IPS-15b (cell line): Measurements from ENCODE around the gene CMSS1.
A peak's percentile ranks its signal among the peaks of the same experiment; 100 is the strongest.

Experiments used
- H3K27me3 ChIP-seq: one replicate; pipeline ENCODE4 v1.6.1; 2013; ENCODE audit warnings: low read length; ENCODE audit not compliant: control insufficient read depth, insufficient read depth
- H3K36me3 ChIP-seq: one replicate; pipeline ENCODE4 v1.6.1; 2013; ENCODE audit warnings: low read length; ENCODE audit not compliant: control insufficient read depth, insufficient read depth
- H3K4me1 ChIP-seq: one replicate; pipeline ENCODE4 v1.6.1; 2013; ENCODE audit warnings: mild to moderate bottlenecking, low read length; ENCODE audit not compliant: control insufficient read depth, insufficient read depth
- H3K4me3 ChIP-seq: one replicate; pipeline ENCODE4 v1.5.1; 2013; ENCODE audit warnings: low read depth, low read length
- H3K9ac ChIP-seq: one replicate; pipeline ENCODE4 v1.6.1; 2013; ENCODE audit warnings: low read depth, mild to moderate bottlenecking, low read length
- H3K9me3 ChIP-seq: one replicate; pipeline ENCODE4 v1.6.1; 2013; ENCODE audit warnings: mild to moderate bottlenecking, low read length; ENCODE audit not compliant: control insufficient read depth, insufficient read depth

The CMSS1 gene

DNA sequence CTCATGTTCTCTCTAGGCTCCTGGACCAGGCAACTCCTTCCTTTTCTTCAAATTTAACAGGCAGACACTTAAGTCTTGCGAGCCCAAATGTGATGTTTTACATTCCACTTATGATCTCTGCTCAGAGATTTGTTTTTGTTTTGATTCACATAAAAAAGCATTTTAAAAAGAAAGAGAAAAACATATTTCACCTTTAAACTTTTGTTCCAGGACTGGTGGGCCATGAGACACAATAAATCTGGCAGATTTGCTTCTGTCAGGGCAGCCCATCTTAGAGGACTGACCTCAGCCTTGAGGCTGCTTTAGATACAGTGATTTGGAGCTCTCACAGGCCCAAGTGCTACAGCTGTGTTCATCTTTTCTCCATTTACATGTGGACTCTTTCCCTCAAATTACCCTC lies 52.0 kb downstream of the CMSS1 start:
- H3K27me3 ChIP-seq = peaks cover 88% of the 10 kb centered on the region
- no peak overlapping the region for H3K9ac ChIP-seq
- H3K4me1 ChIP-seq = peaks cover 5% of the 10 kb centered on the region
- H3K4me3 ChIP-seq = no peak overlapping the region
- H3K9me3 ChIP-seq = no peaks in the 10 kb centered on the region
- no peaks in the 10 kb centered on the region for H3K36me3 ChIP-seq

DNA sequence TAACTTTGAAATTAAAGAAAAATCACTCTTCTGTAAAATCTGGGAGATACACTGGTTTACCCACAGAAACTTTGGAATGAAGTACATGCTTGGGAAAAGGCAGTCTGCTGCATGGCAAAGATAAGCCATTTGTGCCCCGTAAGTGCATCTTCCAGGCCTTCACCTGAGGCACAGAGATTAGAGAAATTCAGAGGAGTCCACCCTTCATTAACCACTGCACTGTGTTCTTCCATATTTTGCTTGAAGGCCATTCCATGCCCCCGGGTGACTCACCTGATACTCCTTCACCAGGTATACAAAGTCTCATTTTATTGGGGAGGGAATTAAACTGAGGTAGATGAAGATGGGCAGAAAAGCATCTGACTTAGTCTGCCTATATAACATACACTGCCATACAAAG lies 53.0 kb downstream of the CMSS1 start:
- Histone ChIP-seq H3K36me3 (no peaks in the 10 kb centered on the region), H3K27me3 (peaks cover 97% of the 10 kb centered on the region), H3K4me3 (no peak overlapping the region), H3K4me1 (peaks cover 12% of the 10 kb centered on the region), H3K9ac (no peak overlapping the region), H3K9me3 (no peaks in the 10 kb centered on the region)

DNA sequence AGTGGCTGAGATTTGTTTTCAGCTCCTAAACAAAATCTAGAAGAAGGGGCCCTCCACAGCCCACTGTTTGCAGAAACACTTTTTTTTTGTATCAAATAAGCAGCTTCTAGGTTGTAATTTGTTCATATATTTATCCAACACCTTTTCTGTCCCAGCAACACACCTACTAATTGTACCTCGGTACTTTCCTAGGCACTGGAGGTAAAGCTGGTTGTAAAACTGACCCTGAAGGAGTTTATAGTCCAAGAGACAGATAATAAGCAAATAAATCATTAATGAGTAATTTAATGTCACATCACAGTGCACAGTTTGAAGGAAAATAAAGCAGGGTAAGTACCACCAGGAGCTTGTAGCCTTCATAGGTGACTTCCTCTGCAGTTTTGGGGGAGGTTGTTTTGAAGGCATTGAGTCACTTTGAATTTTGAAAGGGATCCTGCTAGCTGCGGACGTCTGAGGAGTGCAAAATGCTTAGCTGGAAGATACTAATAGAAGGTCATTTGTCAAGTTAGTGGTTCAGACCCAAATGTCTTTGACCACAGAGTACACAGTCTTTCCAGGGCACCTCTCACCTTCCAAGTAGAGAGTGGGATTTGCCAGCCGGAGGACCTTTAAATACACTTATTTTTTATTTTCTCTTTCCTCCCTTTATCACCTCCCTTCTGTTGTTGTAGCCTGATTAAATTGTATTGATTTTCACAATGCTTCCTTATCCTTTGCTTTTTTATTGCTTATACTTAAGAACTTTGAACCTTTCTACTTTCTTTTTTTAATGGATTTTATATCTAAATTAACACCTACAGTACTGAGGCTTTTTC lies 53.8 kb downstream of the CMSS1 start:
- Histone ChIP-seq H3K4me3 (no peak overlapping the region), H3K9ac (no peak overlapping the region), H3K9me3 (no peaks in the 10 kb centered on the region), H3K27me3 (peaks cover 90% of the 10 kb centered on the region), H3K36me3 (no peaks in the 10 kb centered on the region), H3K4me1 (peaks cover 12% of the 10 kb centered on the region)

DNA sequence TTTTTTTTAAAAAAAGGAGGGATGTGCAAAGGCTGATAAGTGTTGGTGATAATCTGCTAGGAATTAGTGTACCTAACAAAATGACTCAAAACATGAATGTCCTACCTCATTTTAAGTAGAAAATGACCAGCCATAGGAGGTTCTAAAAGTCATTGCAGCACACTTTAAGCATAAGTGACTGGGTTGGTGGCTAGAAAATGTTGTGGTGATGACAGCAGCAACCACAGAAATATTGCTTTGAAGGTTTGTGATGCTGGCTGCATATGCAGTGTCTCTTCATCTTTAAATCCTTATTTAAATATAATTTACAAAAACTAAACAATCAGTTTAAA lies 55.2 kb downstream of the CMSS1 start:
- Histone ChIP-seq H3K9me3 (no peaks in the 10 kb centered on the region), H3K36me3 (no peaks in the 10 kb centered on the region), H3K4me3 (no peak overlapping the region), H3K4me1 (peaks cover 18% of the 10 kb centered on the region), H3K9ac (no peak overlapping the region), H3K27me3 (peaks cover 90% of the 10 kb centered on the region)

DNA sequence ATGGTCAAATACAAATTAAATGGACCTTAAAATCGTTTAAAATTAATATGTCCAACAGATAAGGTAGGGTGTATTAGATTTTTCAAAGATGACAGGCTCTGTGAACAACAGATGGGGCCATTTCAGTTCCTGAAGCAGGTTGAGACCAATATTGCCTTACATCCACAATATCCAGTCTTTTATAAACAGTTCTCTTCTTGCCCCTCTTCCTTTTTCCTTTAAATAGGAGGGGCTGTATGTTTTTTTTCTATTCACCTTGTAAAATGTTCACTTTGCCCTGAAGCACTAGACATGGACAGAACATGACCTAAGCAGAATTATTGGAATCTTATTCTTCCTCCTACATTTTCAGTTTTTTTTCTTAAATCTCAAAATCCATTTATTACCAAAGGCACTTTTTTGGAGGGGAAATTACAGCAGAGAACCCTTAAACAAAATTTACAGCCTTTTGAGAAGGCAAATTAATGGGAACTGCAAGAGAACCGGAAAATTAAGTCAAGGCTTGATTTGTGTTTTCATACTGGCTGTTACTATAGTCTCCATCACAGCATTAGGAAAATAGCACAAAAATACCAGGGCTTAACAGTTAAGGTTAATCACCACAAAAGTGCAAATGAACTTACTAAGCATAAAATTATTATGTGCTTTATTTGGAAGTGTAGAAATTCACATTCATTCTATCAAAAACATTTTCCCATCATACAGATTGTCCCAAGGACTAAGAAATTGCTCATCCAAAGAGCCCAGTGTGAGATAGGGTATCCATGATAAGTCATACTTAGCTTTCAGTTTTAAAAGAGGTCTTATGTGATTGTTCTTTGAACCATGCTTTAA lies 55.8 kb downstream of the CMSS1 start:
- Histone ChIP-seq H3K9ac (no peak overlapping the region), H3K36me3 (no peaks in the 10 kb centered on the region), H3K4me3 (no peak overlapping the region), H3K9me3 (no peaks in the 10 kb centered on the region), H3K27me3 (peaks cover 90% of the 10 kb centered on the region), H3K4me1 (peaks cover 16% of the 10 kb centered on the region)

DNA sequence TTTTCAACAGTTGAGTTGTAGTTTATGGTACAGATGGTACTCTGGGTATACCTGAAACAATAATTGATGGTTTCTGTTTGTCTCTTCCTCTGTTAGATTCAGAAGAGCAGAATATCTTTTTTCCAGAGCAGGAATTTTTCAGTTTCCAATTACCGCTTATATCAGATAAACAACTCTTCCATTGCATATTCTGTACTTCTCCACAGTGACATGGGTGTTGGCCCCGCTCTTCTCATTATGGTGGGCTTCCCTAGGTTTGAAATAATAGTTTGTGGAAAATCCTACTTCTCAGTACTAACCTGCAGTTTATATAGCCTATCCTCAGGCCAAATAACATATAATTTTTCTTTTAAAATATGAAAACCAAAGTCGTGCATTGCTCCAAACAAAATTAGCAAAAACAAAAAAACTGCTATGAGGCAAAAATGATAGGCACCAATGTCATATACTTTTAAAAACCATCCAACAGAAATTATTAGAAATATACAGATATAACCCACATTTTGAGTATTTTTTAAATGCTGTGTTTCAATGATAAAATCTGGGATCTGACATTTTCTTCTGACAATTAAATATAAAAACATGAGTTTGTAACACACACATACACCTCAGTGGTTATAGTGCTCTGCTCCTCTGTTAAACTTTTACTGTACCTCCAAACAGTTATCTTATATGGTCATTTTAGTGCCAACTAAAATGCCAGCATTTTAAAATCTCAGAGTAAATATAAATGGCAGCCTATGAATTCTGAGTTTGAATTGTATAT lies 56.8 kb downstream of the CMSS1 start:
- H3K9me3 ChIP-seq = no peaks in the 10 kb centered on the region
- peaks cover 90% of the 10 kb centered on the region for H3K27me3 ChIP-seq
- no peaks in the 10 kb centered on the region for H3K36me3 ChIP-seq
- no peak overlapping the region for H3K4me3 ChIP-seq
- no peak overlapping the region for H3K9ac ChIP-seq
- peaks cover 16% of the 10 kb centered on the region for H3K4me1 ChIP-seq

DNA sequence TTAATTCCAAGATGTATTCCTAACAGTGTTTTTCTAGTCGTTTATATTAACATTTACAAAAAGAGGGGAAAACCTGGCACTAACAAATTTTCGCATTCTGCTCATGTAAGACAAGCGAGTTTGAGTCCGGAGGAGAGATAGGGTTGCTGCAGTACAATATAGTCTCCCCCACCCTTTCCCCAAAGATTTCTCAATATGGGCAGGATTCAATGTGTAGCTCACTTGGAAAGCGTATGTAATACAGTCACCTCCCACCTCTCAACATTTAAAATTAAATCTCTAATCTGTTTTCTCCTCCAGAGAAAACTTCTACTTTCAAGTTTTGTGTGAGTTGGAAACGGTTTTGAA lies 57.9 kb downstream of the CMSS1 start:
- H3K27me3 ChIP-seq = peaks cover 88% of the 10 kb centered on the region
- no peaks in the 10 kb centered on the region for H3K36me3 ChIP-seq
- no peaks in the 10 kb centered on the region for H3K9me3 ChIP-seq
- H3K4me3 ChIP-seq = peak overlapping the region; percentile 1
- no peak overlapping the region for H3K9ac ChIP-seq
- H3K4me1 ChIP-seq = peaks cover 16% of the 10 kb centered on the region

DNA sequence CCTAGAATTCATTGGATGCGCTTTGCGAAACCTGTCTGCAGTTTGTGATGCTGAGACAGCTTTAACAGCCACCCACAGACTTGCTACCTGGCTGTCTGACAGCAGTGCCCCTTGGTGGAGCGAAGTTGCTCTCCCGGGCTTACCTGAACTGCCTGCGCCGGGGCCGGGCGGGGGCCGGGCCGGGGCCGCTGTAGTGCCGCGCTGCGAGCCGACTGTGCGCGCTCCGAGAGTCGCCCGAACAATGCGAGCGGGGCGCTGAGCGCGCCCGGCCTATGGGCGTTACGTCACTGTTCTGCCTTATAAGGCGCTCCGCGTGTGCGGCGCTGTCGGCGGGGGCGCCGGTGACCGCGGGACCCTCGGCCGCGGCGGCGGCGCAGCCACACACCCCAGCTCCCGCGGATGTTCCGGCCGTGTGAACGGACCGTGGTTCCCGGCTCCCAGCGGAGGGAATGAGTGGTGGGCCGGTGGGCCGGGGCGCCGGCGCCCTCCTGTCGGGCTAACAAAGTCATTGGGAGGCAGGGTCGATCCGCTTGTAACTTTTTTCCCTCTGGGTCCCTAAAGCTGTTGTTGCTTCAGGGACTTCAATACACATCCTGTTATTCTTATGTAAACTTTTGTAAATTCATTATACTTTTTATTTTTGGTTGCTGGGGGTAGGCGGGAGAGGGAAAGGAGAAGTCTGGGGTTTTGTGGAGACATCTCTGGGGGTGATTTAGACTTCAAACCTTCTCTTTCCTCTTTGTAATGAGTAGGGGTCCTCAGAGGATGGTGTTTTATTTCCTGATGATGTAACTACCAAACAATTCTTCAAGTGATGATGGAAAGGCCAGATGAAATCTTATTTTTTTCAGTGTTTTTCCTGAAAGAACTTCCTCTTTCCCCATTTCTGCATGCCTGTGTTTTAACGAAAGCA lies 58.5 kb downstream of the CMSS1 start:
- Histone ChIP-seq H3K36me3 (no peaks in the 10 kb centered on the region), H3K27me3 (peaks cover 82% of the 10 kb centered on the region), H3K4me1 (peaks cover 13% of the 10 kb centered on the region), H3K9ac (no peak overlapping the region), H3K4me3 (peak overlapping the region; percentile 2), H3K9me3 (no peaks in the 10 kb centered on the region)

DNA sequence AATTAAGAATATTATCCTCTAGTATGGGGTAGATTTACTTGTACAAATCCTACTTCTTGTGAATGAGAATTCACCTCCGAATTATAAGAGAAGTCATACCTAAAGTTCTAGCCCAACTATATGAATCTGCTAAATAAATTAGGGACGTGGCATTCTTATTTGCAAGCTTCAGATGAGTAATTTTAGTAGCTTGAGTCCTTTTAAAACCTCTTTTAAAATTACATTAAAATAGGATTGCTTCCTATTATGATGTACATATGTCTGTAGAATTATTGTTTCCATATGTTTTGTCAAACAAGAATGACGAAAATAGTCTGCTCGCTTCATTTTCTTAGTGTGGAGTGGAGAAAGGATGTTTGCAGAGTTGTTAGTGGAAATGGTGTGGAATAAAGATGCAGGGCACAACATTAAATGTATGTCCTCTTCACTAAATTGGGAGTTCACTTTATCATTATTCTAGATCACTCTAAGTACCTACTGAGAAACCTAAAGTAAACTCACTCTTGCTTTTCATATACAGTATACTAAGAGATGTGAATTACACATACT lies 59.4 kb downstream of the CMSS1 start:
- Histone ChIP-seq H3K4me1 (peaks cover 13% of the 10 kb centered on the region), H3K27me3 (peaks cover 73% of the 10 kb centered on the region), H3K36me3 (no peaks in the 10 kb centered on the region), H3K4me3 (no peak overlapping the region), H3K9me3 (no peaks in the 10 kb centered on the region), H3K9ac (no peak overlapping the region)

DNA sequence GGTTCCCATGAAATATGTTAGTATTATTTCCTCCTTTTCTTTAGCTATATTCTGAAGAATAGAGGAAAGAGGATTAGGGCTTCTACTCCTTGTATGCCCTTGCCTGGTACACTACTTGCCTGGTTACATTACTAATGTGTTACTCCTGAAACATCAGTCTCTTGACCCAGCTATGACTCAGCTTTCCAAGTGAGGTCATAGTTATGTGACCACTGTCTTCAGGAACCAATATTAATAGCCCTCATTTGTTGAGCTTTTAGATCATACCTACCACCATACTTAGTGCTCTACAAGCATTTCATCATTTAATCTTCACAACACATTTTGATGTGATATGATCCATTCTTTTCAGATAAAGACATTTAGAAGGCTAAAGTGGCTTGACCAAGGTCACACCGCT lies 60.3 kb downstream of the CMSS1 start:
- Histone ChIP-seq H3K36me3 (no peaks in the 10 kb centered on the region), H3K9me3 (no peaks in the 10 kb centered on the region), H3K4me1 (peaks cover 13% of the 10 kb centered on the region), H3K4me3 (no peak overlapping the region), H3K9ac (no peak overlapping the region), H3K27me3 (peaks cover 64% of the 10 kb centered on the region)

DNA sequence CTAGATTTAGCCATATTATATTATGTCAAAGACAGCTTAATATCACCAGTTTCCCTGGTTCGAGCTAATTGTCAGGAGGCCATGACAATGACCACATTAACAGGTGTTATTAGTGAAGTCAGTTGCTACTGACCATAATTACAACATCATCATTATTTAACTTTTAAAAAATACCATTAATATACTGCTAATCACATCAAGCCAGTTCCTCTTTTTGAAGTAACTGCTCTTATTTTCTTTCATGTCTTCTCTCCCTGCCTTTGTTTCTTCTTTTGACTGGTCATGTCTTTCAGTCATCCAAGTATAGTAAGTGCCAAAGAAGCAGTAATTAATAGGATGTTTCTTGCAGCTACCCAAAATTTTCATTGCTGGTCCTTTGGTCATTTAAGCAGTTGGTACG lies 61.6 kb downstream of the CMSS1 start:
- Histone ChIP-seq H3K9me3 (no peaks in the 10 kb centered on the region), H3K4me3 (no peak overlapping the region), H3K4me1 (peaks cover 13% of the 10 kb centered on the region), H3K36me3 (no peaks in the 10 kb centered on the region), H3K9ac (no peak overlapping the region), H3K27me3 (peaks cover 52% of the 10 kb centered on the region)
